A549 (cell line): ENCODE results near the gene USP2. TPM values are rescaled to one million over a fixed set of nuclear protein-coding genes. Genes with fewer than 3 reads are reported as not detected.

Experiments
- ATAC-seq, 2 experiments: fragments of 200-7000 bp in 1 of 2; fragments of >200 bp in 1 of 2; cut with Nextera tagmentation in 1 of 2; cut with Tn5 transposase in 1 of 2; 3 replicates each; pipeline versions ENCODE4 v1.8.0 to v1.9.1; 2018 to 2020; ENCODE audit warnings: mild to moderate bottlenecking in 1 of 2, moderate library complexity in 1 of 2
- CTCF ChIA-PET: fragments of 300-600 bp; sonication (Branson Sonifier 250); formaldehyde crosslinking; extraction: SDS; loops from one replicate; lab custom pipeline; 2021; ENCODE audit warnings: antibody characterized with exemption, inconsistent platforms; lab: Yijun Ruan, JAX
- POLR2A ChIA-PET: fragments of 350-600 bp; formaldehyde crosslinking; extraction: SDS; loops from one replicate; lab custom pipeline; 2021; ENCODE audit warnings: antibody characterized with exemption, inconsistent platforms; lab: Yijun Ruan, JAX
- DNase-seq, 2 experiments: peaks; one replicate each; pipeline versions ENCODE4 v3.0.0 to v3.0.0-alpha.2; 2011 to 2016; ENCODE audit warnings: low read depth in 1 of 2, low spot score in 1 of 2
- FAIRE-seq: peaks from 2 replicates; lab custom pipeline; 2011; peaks lifted over from hg19 to GRCh38; lab: Jason Lieb, UNC
- H3K27ac ChIP-seq, 2 experiments: fragments of >200 bp; sonication (Bioruptor Twin); formaldehyde crosslinking; 3 replicates each; pipeline ENCODE4 v1.5.1; 2016 to 2017
- H3K4me1 ChIP-seq: fragments of >200 bp; sonication (Bioruptor Twin); formaldehyde crosslinking; 3 replicates; pipeline ENCODE4 v1.6.1; 2016
- H3K4me2 ChIP-seq: fragments of >200 bp; sonication (Bioruptor Twin); formaldehyde crosslinking; 3 replicates; pipeline ENCODE4 v1.6.1; 2016
- H3K4me3 ChIP-seq: fragments of >200 bp; sonication (Bioruptor Twin); formaldehyde crosslinking; 3 replicates; pipeline ENCODE4 v1.5.1; 2016
- H3K9me3 ChIP-seq: fragments of >200 bp; sonication (Bioruptor Twin); formaldehyde crosslinking; 3 replicates; pipeline ENCODE4 v1.6.1; 2016
- BHLHE40 ChIP-seq: IDR thresholded peaks from 2 replicates; pipeline ENCODE4 v1.6.1; 2012; ENCODE audit warnings: low read depth, low read length, inconsistent platforms
- CBX2 ChIP-seq: fragments of 200-600 bp; sonication (generic); IDR thresholded peaks from 2 replicates; pipeline ENCODE4 v1.6.1; 2016; ENCODE audit warnings: low read depth, mild to moderate bottlenecking, borderline replicate concordance
- CHD4 ChIP-seq: fragments of 200-600 bp; sonication (generic); IDR thresholded peaks from 2 replicates; pipeline ENCODE4 v1.6.1; 2016; ENCODE audit warnings: antibody characterized with exemption, mild to moderate bottlenecking, borderline replicate concordance
- EP300 ChIP-seq, 2 experiments: fragments of >200 bp; sonication (Bioruptor Twin); formaldehyde crosslinking; IDR thresholded peaks; 2 replicates in 1 of 2; 3 replicates in 1 of 2; pipeline ENCODE4 v1.6.1; 2016 to 2017
- FOSB ChIP-seq: fragments of 250-450 bp; sonication (Bioruptor Pico); IDR thresholded peaks from 2 replicates; pipeline ENCODE4 v1.5.0; 2020; ENCODE audit warnings: mild to moderate bottlenecking, moderate library complexity
- FOSL2 ChIP-seq, 2 experiments: fragments of 450-650 bp in 1 of 2; fragments of >200 bp in 1 of 2; sonication (Bioruptor Twin) in 1 of 2; formaldehyde crosslinking; IDR thresholded peaks; 2 replicates each; pipeline versions ENCODE4 v1.5.0 to v1.6.1; 2016 to 2020; ENCODE audit warnings: mild to moderate bottlenecking in 1 of 2, moderate library complexity in 1 of 2
- GATA3 ChIP-seq: IDR thresholded peaks from 2 replicates; pipeline ENCODE4 v1.6.1; 2012; ENCODE audit warnings: borderline replicate concordance
- HEYL ChIP-seq: fragments of 250-450 bp; sonication (Bioruptor Pico); IDR thresholded peaks from 2 replicates; pipeline ENCODE4 v1.8.0; 2021; ENCODE audit warnings: mild to moderate bottlenecking, moderate library complexity
- HMGXB4 ChIP-seq: fragments of 250-450 bp; sonication (Bioruptor Pico); IDR thresholded peaks from 2 replicates; pipeline ENCODE4 v1.5.0; 2021; ENCODE audit warnings: mild to moderate bottlenecking, moderate library complexity, borderline replicate concordance
- HOXB13 ChIP-seq: fragments of 250-450 bp; sonication (Bioruptor Pico); IDR thresholded peaks from 2 replicates; pipeline ENCODE4 v1.5.0; 2020; ENCODE audit warnings: low read depth, mild to moderate bottlenecking, moderate library complexity
- HOXB5 ChIP-seq: fragments of 250-450 bp; sonication (Bioruptor Pico); IDR thresholded peaks from 2 replicates; pipeline ENCODE4 v1.5.0; 2020; ENCODE audit warnings: mild to moderate bottlenecking, moderate library complexity
- KDM1A ChIP-seq: fragments of 200-600 bp; sonication (generic); IDR thresholded peaks from 2 replicates; pipeline ENCODE4 v1.6.1; 2016; ENCODE audit warnings: low read depth, mild to moderate bottlenecking
- KDM5A ChIP-seq: fragments of 200-600 bp; sonication (generic); IDR thresholded peaks from 2 replicates; pipeline ENCODE4 v1.6.1; 2016; ENCODE audit warnings: antibody characterized with exemption, mild to moderate bottlenecking
- MAFK ChIP-seq: fragments of 450-650 bp; IDR thresholded peaks from 2 replicates; pipeline ENCODE4 v1.6.1; 2014; ENCODE audit not compliant: partially characterized antibody
- MYC ChIP-seq: IDR thresholded peaks from 2 replicates; pipeline ENCODE4 v1.6.1; 2012; ENCODE audit warnings: mild to moderate bottlenecking, inconsistent platforms, low read length, improper control_type of control experiment, borderline replicate concordance
- RFX5 ChIP-seq: fragments of 450-650 bp; IDR thresholded peaks from 2 replicates; pipeline ENCODE4 v1.7.1; 2014; ENCODE audit warnings: antibody characterized with exemption, mild to moderate bottlenecking, moderate library complexity
- TP53 ChIP-seq: fragments of 250-450 bp; sonication (Bioruptor Pico); IDR thresholded peaks from 2 replicates; pipeline ENCODE4 v1.5.0; 2021; ENCODE audit warnings: mild to moderate bottlenecking, moderate library complexity
- USF2 ChIP-seq: fragments of 450-650 bp; IDR thresholded peaks from 2 replicates; pipeline ENCODE4 v1.6.1; 2014; ENCODE audit warnings: antibody characterized with exemption
- ZFP36 ChIP-seq: fragments of 450-650 bp; IDR thresholded peaks from 2 replicates; pipeline ENCODE4 v1.6.1; 2014; ENCODE audit warnings: borderline replicate concordance; ENCODE audit not compliant: partially characterized antibody
- ZNF302 ChIP-seq: fragments of 250-450 bp; sonication (Bioruptor Pico); IDR thresholded peaks from 2 replicates; pipeline ENCODE4 v1.9.0; 2021; ENCODE audit warnings: inconsistent platforms, mild to moderate bottlenecking, moderate library complexity
- ZSCAN20 ChIP-seq: fragments of 250-450 bp; sonication (Bioruptor Pico); IDR thresholded peaks from 2 replicates; pipeline ENCODE4 v1.8.0; 2022; ENCODE audit warnings: mild to moderate bottlenecking, moderate library complexity
- WGBS: methylation state at CpG from one replicate; pipeline ENCODE4 v1.1.6; 2017; ENCODE audit errors: missing lambda C conversion rate; 5-methylcytosine and 5-hydroxymethylcytosine counted together
- polyA plus RNA-seq, 4 experiments: library from polyadenylated mRNA; depleted of rRNA in 3 of 4; stranded (reverse); fragments of >200 nt; fragmentation: RNase III in 1 of 4; extraction: RNeasy Plus Mini Kit Qiagen cat#74134 plus additional on column Dnase treatment in 1 of 4; gene quantifications; 2 replicates in 3 of 4; 3 replicates in 1 of 4; pipeline ENCODE4 v1.2.3, GENCODE V29; 2011 to 2017
- TF ChIP-seq, protein P1 (sequence below): fragments of 200-600 bp; sonication (generic); IDR thresholded peaks from 2 replicates; pipeline ENCODE4 v1.6.1; 2016; ENCODE audit warnings: antibody characterized with exemption, mild to moderate bottlenecking, moderate library complexity
- TF ChIP-seq, protein P2 (sequence below): fragments of 150-350 bp; IDR thresholded peaks from 2 replicates; pipeline ENCODE4 v1.6.1; 2014; ENCODE audit warnings: low read depth, mild to moderate bottlenecking, low read length

Gene USP2
- polyA plus RNA-seq, 2 of the 4 experiments (the other 2 are of a cell fraction), result 0.30 to 0.48 TPM

DNA sequence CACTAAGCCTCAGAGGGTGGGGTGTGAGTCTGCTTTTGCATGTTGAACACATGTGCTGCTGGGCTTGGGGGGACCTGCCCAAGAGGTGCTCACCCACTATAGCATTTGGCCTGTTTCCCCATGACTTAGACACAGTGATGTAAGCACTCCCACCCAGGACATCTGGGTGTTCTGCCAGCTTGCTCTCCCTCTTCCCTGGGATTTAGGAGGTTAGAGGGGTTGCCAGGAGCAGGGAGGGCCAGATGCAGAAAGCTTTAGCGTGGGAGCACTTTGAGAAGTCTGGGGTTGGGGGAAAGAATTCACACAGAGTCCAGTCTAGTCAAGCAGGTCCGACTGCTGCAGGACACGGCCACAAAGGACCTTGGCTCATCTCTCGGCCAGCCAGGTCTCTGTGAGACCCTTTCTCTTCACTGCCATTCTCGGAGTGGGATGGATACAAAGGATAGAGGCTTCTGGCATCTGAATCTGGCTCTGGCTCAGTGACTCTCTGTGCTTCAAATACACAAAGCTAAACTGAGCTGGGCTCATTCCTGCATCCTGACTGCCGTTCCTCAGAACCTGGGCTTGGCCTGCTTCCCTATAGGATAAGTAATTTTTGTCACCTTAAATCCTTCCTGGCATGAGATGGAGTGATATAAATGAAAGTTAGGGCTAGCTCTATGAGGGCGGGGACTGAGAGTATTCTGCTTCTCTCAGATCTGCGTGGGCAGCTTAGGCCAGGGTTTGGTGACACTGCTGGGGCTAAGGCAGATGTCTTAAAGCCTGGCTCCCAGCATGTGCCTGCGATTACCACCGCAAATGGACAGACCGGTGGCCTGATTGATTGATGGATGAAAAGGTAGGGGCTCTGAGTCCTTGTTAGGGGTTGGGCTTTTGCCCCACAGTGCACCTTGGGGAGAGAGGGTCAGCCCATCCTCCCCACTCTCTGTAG is 14.5 kb downstream of the USP2 start:
- FAIRE-seq (no peak), ATAC-seq (no peak), DNase-seq (no peak)
- Histone ChIP-seq H3K4me3 (no peak overlapping the region), H3K9me3 (no peaks in the 10 kb centered on the region), H3K4me1 (peaks cover 62% of the 10 kb centered on the region), H3K4me2 (no peak overlapping the region), H3K27ac (peak overlapping the region in 1 of 2 experiments; percentile 38; a peak in 1 of 6 replicates)
- no peak for TF ChIP-seq KDM5A
- no peak for TF ChIP-seq KDM1A
- TF ChIP-seq EP300 (IDR thresholded peaks at IDR 0.05), result no peak
- TF ChIP-seq MAFK, result no peak
- no peak for TF ChIP-seq HOXB13 (CRISPR knock-in tag)
- no peak for TF ChIP-seq ZNF302 (CRISPR knock-in tag)
- TF ChIP-seq RFX5, result no peak
- no peak for TF ChIP-seq BHLHE40
- TF ChIP-seq, protein P1, sequence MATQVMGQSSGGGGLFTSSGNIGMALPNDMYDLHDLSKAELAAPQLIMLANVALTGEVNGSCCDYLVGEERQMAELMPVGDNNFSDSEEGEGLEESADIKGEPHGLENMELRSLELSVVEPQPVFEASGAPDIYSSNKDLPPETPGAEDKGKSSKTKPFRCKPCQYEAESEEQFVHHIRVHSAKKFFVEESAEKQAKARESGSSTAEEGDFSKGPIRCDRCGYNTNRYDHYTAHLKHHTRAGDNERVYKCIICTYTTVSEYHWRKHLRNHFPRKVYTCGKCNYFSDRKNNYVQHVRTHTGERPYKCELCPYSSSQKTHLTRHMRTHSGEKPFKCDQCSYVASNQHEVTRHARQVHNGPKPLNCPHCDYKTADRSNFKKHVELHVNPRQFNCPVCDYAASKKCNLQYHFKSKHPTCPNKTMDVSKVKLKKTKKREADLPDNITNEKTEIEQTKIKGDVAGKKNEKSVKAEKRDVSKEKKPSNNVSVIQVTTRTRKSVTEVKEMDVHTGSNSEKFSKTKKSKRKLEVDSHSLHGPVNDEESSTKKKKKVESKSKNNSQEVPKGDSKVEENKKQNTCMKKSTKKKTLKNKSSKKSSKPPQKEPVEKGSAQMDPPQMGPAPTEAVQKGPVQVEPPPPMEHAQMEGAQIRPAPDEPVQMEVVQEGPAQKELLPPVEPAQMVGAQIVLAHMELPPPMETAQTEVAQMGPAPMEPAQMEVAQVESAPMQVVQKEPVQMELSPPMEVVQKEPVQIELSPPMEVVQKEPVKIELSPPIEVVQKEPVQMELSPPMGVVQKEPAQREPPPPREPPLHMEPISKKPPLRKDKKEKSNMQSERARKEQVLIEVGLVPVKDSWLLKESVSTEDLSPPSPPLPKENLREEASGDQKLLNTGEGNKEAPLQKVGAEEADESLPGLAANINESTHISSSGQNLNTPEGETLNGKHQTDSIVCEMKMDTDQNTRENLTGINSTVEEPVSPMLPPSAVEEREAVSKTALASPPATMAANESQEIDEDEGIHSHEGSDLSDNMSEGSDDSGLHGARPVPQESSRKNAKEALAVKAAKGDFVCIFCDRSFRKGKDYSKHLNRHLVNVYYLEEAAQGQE, result no peak
- TF ChIP-seq HMGXB4 (CRISPR knock-in tag), result no peak
- 91% methylated on average over 11 of the region's 11 CpGs for WGBS
- ChIA-PET POLR2A (no interaction called here), CTCF (interaction anchor here (0.7 to 20.0 kb wide), 9 partner anchors 9 to 170 kb away, joined by 3 to 341 read pairs (median 6); partner anchors contain the start of gene USP2)

DNA sequence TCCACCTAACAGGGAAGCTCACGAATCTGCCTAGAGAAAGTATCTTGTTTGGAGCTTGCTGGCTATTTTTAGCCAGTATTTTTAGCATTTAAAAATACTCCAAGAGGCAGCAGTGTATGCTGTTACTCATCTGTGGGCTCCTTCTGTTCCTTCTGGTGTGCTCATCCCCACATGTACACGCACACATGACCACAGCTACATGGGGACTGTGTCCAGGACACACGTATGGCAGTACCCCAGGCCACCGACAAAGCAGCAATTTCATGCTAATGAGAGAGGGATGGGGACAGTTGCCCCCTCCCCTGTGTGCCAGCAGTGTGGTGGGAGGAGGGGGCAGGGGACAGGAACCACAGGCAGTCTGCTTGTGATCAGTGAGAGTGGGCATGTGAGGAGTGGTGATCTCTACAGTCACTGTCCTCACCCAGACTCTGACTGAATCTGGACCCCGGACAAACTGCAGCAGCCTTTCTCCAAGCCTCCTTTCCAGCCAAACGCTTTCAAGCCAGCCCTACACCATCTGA is 16.4 kb downstream of the USP2 start:
- WGBS, result 71% methylated on average over 6 of the region's 6 CpGs
- FAIRE-seq, result no peak
- ATAC-seq, result no peak
- Histone ChIP-seq H3K9me3 (no peaks in the 10 kb centered on the region), H3K4me3 (no peak overlapping the region), H3K4me1 (peaks cover 72% of the 10 kb centered on the region), H3K4me2 (no peak overlapping the region), H3K27ac (no peak overlapping the region)
- ChIA-PET POLR2A (no interaction called here), CTCF (interaction anchor here (0.7 to 5.8 kb wide), 6 partner anchors 7 to 804 kb away, joined by 3 to 98 read pairs (median 8); partner anchors contain the start of genes CBL and USP2)
- DNase-seq, result no peak
- TF ChIP-seq, protein P1, result no peak
- TF ChIP-seq HEYL, result no peak
- no peak for TF ChIP-seq HOXB13 (CRISPR knock-in tag)
- no peak for TF ChIP-seq GATA3
- TF ChIP-seq, protein P2, sequence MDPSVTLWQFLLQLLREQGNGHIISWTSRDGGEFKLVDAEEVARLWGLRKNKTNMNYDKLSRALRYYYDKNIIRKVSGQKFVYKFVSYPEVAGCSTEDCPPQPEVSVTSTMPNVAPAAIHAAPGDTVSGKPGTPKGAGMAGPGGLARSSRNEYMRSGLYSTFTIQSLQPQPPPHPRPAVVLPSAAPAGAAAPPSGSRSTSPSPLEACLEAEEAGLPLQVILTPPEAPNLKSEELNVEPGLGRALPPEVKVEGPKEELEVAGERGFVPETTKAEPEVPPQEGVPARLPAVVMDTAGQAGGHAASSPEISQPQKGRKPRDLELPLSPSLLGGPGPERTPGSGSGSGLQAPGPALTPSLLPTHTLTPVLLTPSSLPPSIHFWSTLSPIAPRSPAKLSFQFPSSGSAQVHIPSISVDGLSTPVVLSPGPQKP, result no peak
- TF ChIP-seq HOXB5 (CRISPR knock-in tag), result no peak
- no peak for TF ChIP-seq USF2
- TF ChIP-seq FOSL2 (IDR thresholded peaks at IDR 0.05), result no peak
- no peak for TF ChIP-seq FOSL2 (CRISPR knock-in tag; IDR thresholded peaks at IDR 0.05)
- TF ChIP-seq MYC, result no peak
- TF ChIP-seq TP53, result no peak
- no peak for TF ChIP-seq ZFP36
- no peak for TF ChIP-seq CHD4
- no peak for TF ChIP-seq CBX2
- TF ChIP-seq ZSCAN20 (CRISPR knock-in tag), result no peak
- TF ChIP-seq FOSB (CRISPR knock-in tag), result no peak
